GM19372 (cell line): Measurements from ENCODE around the gene TOGARAM1.

ENCODE experiments used
- ATAC-seq: cut with Tn5 transposase; IDR thresholded peaks from one replicate; pipeline ENCODE4 v1.9.1; 2021; ENCODE audit warnings: mild to moderate bottlenecking, low read depth, moderate library complexity; ENCODE audit not compliant: unreplicated experiment

Gene TOGARAM1, protein sequence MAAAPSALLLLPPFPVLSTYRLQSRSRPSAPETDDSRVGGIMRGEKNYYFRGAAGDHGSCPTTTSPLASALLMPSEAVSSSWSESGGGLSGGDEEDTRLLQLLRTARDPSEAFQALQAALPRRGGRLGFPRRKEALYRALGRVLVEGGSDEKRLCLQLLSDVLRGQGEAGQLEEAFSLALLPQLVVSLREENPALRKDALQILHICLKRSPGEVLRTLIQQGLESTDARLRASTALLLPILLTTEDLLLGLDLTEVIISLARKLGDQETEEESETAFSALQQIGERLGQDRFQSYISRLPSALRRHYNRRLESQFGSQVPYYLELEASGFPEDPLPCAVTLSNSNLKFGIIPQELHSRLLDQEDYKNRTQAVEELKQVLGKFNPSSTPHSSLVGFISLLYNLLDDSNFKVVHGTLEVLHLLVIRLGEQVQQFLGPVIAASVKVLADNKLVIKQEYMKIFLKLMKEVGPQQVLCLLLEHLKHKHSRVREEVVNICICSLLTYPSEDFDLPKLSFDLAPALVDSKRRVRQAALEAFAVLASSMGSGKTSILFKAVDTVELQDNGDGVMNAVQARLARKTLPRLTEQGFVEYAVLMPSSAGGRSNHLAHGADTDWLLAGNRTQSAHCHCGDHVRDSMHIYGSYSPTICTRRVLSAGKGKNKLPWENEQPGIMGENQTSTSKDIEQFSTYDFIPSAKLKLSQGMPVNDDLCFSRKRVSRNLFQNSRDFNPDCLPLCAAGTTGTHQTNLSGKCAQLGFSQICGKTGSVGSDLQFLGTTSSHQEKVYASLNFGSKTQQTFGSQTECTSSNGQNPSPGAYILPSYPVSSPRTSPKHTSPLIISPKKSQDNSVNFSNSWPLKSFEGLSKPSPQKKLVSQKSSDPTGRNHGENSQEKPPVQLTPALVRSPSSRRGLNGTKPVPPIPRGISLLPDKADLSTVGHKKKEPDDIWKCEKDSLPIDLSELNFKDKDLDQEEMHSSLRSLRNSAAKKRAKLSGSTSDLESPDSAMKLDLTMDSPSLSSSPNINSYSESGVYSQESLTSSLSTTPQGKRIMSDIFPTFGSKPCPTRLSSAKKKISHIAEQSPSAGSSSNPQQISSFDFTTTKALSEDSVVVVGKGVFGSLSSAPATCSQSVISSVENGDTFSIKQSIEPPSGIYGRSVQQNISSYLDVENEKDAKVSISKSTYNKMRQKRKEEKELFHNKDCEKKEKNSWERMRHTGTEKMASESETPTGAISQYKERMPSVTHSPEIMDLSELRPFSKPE (N-terminal part only)

DNA sequence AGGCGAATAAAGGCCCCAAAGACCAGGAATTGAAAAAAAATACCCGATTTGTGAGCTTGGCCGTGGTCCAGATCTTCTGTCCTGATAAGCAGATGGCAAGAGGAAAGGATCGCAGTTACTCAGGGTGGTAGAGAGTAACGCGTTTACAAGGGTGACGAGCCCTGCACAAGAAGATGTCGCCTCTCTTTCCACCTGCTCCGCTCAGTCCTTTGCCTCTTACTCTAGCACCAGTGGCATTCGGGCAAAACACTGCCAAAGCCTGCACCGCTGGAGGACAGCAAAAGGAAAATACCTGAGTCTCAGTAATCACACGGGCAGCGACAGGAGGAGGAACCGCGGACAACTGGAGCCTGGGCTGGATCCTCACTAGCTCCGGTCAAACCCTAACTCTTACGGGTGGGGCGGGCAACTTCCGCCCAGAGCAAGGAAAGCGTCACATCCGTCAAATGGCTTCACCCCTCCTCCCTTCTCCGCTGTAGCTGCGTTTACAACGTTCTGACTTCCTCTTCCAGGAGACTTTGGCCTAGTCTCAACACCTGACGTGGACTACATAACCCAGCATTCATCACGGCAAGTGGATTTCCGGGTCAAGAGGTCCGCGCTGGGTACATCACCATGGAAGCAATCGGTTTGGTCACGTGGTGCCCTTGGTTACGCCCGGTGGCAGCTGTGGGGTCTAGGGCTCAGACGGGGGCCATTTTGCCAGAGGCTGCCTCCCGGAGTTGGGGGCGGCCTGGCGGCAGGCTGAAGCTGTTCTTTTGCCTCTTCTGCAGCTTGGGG lies at the start of gene TOGARAM1, which contains the start of gene KLHL28:
TSS of gene TOGARAM1 (plus strand) at position 637 of the 780 bp plus-strand sequence. CDS start 232 bp downstream, outside the sequence.
TSS of gene KLHL28 (minus strand) at position 394 of the 780 bp plus-strand sequence. CDS start 16,019 bp downstream, outside the sequence.
- peak; percentile 91 for ATAC-seq

DNA sequence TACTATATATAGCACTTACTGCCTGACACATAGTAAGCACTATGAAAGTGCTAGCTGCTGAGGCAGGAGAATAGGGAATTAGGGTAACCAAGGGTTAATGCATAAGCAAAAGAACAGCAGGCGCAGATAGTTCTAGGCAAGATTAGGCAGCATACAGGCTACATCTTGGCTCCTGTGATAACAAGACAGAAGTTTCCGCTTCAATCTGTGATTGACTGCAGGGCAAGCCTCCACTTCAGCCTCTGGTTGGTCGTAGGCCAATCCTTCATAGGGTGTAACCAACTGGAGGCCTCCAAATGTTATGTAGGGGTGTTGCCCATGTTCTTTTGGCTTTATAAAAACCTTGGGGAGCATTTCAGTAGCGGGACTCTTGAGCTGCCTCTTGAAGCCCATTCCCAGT lies 47.1 kb upstream of the TOGARAM1 start:
- no peak for ATAC-seq

DNA sequence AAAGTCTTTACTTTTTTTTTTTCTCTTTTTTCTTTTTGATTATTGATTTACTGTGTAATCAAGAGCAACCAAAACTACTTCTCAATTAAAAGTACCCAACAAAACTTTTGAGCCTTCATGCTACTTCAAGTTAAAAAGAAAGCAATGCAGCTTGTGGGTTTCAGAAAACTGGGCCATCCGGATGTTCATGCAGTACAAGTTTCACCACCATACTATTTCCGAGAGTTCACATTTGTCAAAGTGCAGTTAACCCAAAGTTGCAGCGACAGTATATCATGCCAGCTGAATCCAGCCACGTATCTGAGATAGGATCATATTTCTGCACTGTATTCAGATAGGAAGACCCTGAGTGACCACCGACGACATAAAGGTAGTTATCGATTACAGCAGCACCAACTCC lies 33.2 kb upstream of the TOGARAM1 start:
- ATAC-seq, result no peak

DNA sequence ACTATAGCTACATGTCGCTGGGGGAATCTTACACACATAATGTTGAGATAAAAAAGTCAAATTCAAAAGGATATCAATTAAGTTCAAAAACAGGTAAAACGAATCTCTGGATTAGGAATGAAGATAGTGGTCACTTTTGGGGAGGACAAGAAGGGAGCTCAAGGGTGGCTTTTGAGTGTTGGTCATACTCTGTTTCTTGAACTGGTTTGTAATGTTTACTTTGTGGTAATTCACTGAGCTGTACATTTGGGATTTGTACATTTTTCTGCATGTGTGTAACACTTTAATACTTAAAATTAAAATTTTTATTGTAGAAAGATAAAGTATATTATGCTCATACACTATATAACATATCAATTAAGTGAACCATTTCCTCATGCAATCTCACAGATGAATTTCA lies 26.8 kb upstream of the TOGARAM1 start:
- no peak for ATAC-seq

DNA sequence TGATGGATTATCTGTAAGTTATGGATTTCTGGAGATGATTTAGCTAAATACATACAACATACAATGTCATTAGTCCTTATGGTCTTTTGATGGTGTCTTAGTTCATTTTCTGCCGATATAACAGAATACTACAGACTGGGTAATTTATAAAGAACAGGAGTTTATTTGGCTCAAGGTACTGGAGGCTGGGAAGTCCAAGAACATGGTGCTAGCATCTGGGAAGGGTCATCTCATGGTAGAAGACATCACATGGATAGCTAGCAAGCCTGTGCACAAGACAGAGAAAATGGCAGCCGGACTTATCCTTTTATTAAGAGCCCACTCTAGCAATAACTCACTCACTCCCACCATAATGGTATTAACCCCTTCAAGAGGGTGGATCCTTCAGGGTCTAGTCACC lies 24.4 kb upstream of the TOGARAM1 start:
- ATAC-seq, result no peak

DNA sequence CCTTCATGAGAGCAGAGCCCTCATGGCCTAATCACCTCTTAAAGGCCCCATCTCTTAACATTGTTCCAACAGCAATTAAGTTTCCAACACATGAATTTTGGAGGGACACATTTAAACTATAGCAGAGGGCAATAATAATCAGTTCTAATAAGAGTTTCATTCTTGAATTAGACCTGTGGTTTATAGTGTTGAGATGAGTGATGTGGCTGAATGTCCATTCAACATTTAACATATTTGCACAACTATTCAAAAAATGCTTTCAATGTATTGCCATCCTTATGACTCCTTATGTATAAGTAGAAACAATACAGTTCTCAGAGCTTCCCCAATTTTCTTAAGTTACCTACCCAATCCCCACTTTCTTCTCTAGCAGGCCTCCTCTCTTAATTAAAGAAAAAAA lies 21.8 kb upstream of the TOGARAM1 start:
- no peak for ATAC-seq

DNA sequence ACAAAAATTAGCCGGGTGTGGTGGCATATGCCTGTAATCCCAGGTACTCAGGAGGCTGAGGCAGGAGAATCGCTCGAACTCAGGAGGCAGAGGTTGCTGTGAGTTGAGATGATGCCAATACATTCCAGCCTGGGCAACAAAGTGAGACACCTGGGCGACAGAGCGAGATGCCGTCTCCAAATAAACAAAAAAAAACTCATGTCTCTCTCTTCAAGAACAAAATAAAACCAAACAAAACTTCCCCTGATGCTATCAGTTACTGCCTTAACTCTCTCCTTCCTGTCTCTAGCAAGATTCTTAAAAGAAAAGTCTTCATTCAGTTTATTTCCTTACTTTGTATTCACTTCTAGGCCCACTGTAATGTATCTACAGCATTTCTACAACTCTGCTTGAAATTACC lies 21.0 kb upstream of the TOGARAM1 start:
- no peak for ATAC-seq

DNA sequence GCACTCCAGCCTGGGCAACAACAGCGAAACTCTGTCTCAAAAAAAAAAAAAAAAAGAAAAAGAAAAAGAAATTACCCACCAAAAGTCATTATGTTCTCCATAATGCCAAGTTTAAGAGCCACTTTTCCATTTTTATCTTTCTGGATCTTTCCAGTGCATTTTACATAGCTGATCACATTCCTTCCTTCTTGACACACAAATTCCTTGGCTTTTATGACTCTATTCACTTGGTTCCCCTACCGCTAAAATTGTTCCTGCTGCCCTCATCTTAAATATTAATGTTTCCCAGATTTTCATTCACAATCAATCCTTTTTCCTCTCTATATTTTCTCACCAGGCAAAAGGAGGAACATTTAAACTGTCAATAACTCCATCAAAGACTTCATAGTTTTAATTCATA lies 20.4 kb upstream of the TOGARAM1 start:
- ATAC-seq, result no peak

- no peak for ATAC-seq
Measured at GRCh38 chr14:44942436-44942835, 19.6 kb upstream of the TOGARAM1 start.

- no peak for ATAC-seq
Measured at GRCh38 chr14:44944107-44944506, 17.9 kb upstream of the TOGARAM1 start.

DNA sequence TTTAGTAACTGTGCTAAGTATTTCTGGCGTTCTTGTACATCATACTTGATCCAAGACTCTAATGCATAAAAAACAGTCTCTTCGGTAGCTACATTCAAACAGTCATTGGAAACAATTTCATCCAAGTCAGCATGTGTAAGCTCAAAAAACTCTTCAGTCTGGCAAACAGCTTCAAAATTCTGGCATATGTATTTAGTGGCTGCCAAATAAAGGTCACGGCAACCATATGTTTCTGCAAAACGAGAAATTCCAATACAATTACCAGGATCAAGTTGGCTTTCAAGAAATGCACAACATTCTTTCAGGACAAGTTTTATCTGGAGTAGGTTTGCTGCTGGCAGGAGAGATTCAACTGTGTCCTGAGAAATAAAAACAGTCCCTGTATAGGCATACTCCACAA lies 16.7 kb upstream of the TOGARAM1 start:
- no peak for ATAC-seq

DNA sequence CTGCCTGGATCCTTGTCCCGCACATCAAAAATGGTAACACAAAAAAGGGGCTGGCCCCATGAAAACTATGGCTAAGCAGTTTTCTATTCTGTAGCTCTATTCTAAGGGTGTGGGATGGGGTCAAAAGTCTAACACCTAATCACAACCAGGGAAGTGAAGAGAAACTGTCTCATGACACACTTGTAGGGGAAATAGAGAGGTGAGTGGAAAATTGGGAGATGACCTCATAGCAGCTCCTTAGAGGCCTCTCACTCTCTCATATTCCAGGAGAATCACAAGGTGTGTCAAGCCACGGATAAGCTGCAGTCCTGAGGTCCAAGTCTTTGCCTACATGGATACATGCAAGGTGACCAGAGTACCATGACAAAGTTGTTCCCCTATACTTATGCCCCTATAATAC lies 10.9 kb upstream of the TOGARAM1 start:
- no peak for ATAC-seq

- no peak for ATAC-seq
Measured at GRCh38 chr14:44952391-44953110, 9.4 kb upstream of the TOGARAM1 start.

DNA sequence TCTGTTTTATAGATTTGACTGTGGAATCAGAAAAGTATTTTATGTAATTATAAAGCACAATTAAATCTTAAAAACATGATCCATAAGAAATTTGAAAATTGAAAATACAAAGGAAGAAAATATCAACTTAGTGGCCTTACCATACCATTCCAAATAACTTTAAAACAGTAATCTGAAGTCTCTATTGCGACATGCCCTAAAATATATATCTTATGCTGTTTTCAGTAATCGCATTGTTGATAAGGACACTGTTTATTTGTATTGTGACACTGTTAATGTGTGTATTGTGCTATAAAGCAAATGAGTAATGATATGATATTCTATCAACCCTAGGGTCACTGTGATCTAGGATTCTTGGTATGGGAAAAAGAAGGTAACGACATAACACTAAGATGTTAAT lies 7.2 kb upstream of the TOGARAM1 start:
- no peak for ATAC-seq

DNA sequence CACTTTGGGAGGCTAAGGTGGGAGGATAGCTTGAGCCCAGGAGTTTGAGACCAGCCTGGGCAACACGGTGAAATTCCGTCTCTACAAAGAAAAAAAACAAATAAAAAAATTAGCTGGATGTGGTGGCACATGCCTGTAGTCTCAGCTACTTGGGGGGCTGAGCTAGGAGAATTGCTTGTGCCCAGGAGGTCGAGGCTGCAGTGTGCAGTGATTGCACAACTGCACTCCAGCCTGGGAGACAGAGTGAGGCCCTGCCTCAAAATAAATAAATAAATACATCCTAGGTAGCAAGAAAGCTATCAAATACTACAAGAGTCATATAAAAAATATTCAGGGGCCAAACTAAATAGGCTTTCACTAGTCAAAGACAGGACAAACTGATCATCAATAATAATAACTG lies 6.5 kb upstream of the TOGARAM1 start:
- no peak for ATAC-seq

- no peak for ATAC-seq
Measured at GRCh38 chr14:44956866-44957265, 5.1 kb upstream of the TOGARAM1 start.

GRCh38 chr14:44959538-44959937 lies 2.5 kb upstream of the TOGARAM1 start:
- no peak for ATAC-seq

DNA sequence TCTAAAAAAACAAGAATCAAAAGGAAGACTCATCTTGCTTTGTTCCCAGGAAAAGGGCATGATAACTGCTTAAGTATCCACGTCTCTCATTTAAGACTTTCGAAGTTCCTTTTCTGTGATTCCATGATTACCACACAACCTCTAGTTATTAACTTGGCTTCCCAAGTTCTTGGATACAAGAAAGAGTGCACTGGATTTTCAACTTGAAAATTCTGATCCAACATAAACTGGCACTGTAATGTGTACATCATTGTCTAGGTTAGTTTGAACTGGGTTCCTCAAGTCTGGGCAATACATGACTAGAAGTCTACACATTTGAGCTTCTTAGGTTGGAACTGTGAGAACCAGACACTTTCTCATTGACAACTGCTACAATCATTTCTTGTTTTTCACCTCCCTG lies 1.8 kb upstream of the TOGARAM1 start:
- no peak for ATAC-seq

DNA sequence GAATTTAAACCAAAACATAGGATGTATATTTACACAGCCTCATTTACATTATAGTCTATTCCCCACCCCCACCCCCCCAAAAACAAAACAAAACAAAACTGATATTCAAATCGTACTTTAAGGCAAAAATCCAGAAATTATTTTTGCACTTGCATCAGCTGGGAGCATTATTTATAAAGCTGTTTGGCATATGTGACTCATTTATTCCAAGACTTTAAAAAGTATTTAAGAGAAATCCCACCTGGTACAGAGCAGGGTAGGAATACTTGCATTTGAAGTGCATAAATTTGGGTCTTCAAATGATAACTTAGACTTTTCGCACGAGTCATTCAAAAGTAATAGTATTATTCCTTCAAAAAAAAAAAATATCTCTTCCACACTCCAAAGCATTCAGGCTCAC lies 1.3 kb upstream of the TOGARAM1 start:
- ATAC-seq, result no peak
